MM.1S (cell line): Measurements from ENCODE around the gene BAIAP3.
"Not testable (repeated sequence)": the region's sequence is repeated elsewhere in the genome, so short reads cannot be mapped to it uniquely, and the experiment has no call there.

Experiments
- DNase-seq: peaks from one replicate; pipeline ENCODE4 v3.0.0-alpha.2; 2015
- H2AFZ ChIP-seq: fragments of 300-600 bp; sonication (generic); 2 replicates; pipeline ENCODE4 v1.6.0; 2016; ENCODE audit warnings: antibody characterized with exemption, low read length
- H3F3A ChIP-seq: fragments of 300-600 bp; sonication (generic); 2 replicates; pipeline ENCODE4 v1.6.1; 2016; ENCODE audit warnings: mild to moderate bottlenecking, antibody characterized with exemption, low read length, moderate library complexity, mixed read lengths; ENCODE audit not compliant: insufficient read depth
- H3K27ac ChIP-seq: fragments of 300-600 bp; sonication (generic); 2 replicates; pipeline ENCODE4 v1.5.1; 2016; ENCODE audit warnings: mild to moderate bottlenecking, low read length
- H3K27me3 ChIP-seq: fragments of 300-600 bp; sonication (generic); replicated peaks from 2 replicates; pipeline ENCODE4 v1.6.0; 2016; ENCODE audit warnings: low read length; ENCODE audit not compliant: insufficient read depth
- H3K36me3 ChIP-seq: fragments of 300-600 bp; sonication (generic); replicated peaks from 2 replicates; pipeline ENCODE4 v1.6.1; 2016; ENCODE audit warnings: mild to moderate bottlenecking, low read length, mixed read lengths; ENCODE audit not compliant: insufficient read depth
- H3K4me1 ChIP-seq: fragments of 300-600 bp; sonication (generic); 2 replicates; pipeline ENCODE4 v1.6.1; 2016; ENCODE audit warnings: low read length, mixed read lengths
- H3K4me2 ChIP-seq: fragments of 300-600 bp; sonication (generic); 2 replicates; pipeline ENCODE4 v1.6.0; 2016; ENCODE audit warnings: low read depth, low read length
- H3K4me3 ChIP-seq: fragments of 300-600 bp; sonication (generic); 2 replicates; pipeline ENCODE4 v1.5.1; 2016; ENCODE audit warnings: low read length, mixed read lengths
- H3K79me2 ChIP-seq: fragments of 300-600 bp; sonication (generic); 2 replicates; pipeline ENCODE4 v1.6.1; 2016; ENCODE audit warnings: mixed run types, low read length, mixed read lengths
- H3K9ac ChIP-seq: fragments of 300-600 bp; sonication (generic); 2 replicates; pipeline ENCODE4 v1.6.1; 2016; ENCODE audit warnings: low read length, mixed read lengths
- H3K9me2 ChIP-seq: fragments of 300-600 bp; sonication (generic); replicated peaks from 2 replicates; pipeline ENCODE4 v1.6.1; 2016; ENCODE audit warnings: mild to moderate bottlenecking, low read length, mixed read lengths; ENCODE audit not compliant: insufficient read depth
- H3K9me3 ChIP-seq: fragments of 300-600 bp; sonication (generic); replicated peaks from 2 replicates; pipeline ENCODE4 v1.6.1; 2016; ENCODE audit warnings: mild to moderate bottlenecking, low read length, mixed read lengths; ENCODE audit not compliant: insufficient read depth
- H4K20me1 ChIP-seq: fragments of 300-600 bp; sonication (generic); 2 replicates; pipeline ENCODE4 v1.6.1; 2016; ENCODE audit warnings: mild to moderate bottlenecking, low read length, moderate library complexity, mixed read lengths; ENCODE audit not compliant: insufficient read depth
- CTCF ChIP-seq: fragments of 300-600 bp; sonication (generic); IDR thresholded peaks from 2 replicates; pipeline ENCODE4 v1.5.1; 2016; ENCODE audit warnings: antibody characterized with exemption, low read length, mixed read lengths
- EZH2 ChIP-seq: fragments of 300-600 bp; sonication (generic); optimal IDR thresholded peaks from 2 replicates; pipeline ENCODE3; 2017; ENCODE audit warnings: low read depth, mild to moderate bottlenecking, antibody characterized with exemption, low read length, mixed read lengths
- EZH2phosphoT487 ChIP-seq: fragments of 300-600 bp; sonication (generic); IDR thresholded peaks from 2 replicates; pipeline ENCODE4 v1.6.1; 2018; ENCODE audit warnings: antibody characterized with exemption, low read length

BAIAP3 gene

GRCh38 chr16:1295465-1295864 lies 38.0 kb upstream of the BAIAP3 start:
- Histone ChIP-seq H3K4me3 (no peak overlapping the region), H3K4me2 (no peak overlapping the region), H3K9ac (no peak overlapping the region), H2AFZ (no peak overlapping the region), H3K27ac (no peak overlapping the region), H4K20me1 (no peaks in the 10 kb centered on the region), H3K79me2 (no peaks in the 10 kb centered on the region), H3F3A (peaks cover 12% of the 10 kb centered on the region), H3K9me3 (no peaks in the 10 kb centered on the region), H3K27me3 (no peaks in the 10 kb centered on the region), H3K36me3 (no peaks in the 10 kb centered on the region), H3K4me1 (peaks cover 16% of the 10 kb centered on the region), H3K9me2 (no peaks in the 10 kb centered on the region)
- DNase-seq = no peak
- no peak for TF ChIP-seq CTCF
- TF ChIP-seq EZH2phosphoT487 = no peak
- TF ChIP-seq EZH2 = no peak

GRCh38 chr16:1296688-1297017 lies 36.8 kb upstream of the BAIAP3 start:
- peaks cover 12% of the 10 kb centered on the region for H3K4me1 ChIP-seq
- not testable (repeated sequence) for H3K79me2 ChIP-seq, H3K4me3 ChIP-seq, H4K20me1 ChIP-seq, H3K27me3 ChIP-seq, H3K9me3 ChIP-seq, H3K9me2 ChIP-seq, DNase-seq, H3K36me3 ChIP-seq
- peaks cover 12% of the 10 kb centered on the region for H3F3A ChIP-seq
- H3K9ac ChIP-seq = peak overlapping the region; percentile 57; the same call in 1 of the 2 replicates
- H3K27ac ChIP-seq = peak overlapping the region; percentile 93
- peak overlapping the region; percentile 61 for H2AFZ ChIP-seq
- H3K4me2 ChIP-seq = peak overlapping the region; percentile 53; the same call in 1 of the 2 replicates

- H2AFZ ChIP-seq = peak overlapping the region; percentile 61
- peak overlapping the region; percentile 53 for H3K4me2 ChIP-seq
- TF ChIP-seq EZH2phosphoT487 (no peak), CTCF (no peak)
- peak overlapping the region; percentile 93 for H3K27ac ChIP-seq
- peak overlapping the region; percentile 57 for H3K9ac ChIP-seq
- no peaks in the 10 kb centered on the region for H3K36me3 ChIP-seq
- no peaks in the 10 kb centered on the region for H3K27me3 ChIP-seq
- no peaks in the 10 kb centered on the region for H3K9me2 ChIP-seq
- H3K9me3 ChIP-seq = no peaks in the 10 kb centered on the region
- peak; percentile 76 for DNase-seq
- H3F3A ChIP-seq = peaks cover 12% of the 10 kb centered on the region
- H3K4me1 ChIP-seq = peaks cover 11% of the 10 kb centered on the region
- no peaks in the 10 kb centered on the region for H3K79me2 ChIP-seq
- H3K4me3 ChIP-seq = no peak overlapping the region; the same call in 1 of the 2 replicates
- H4K20me1 ChIP-seq = no peaks in the 10 kb centered on the region
Observed at GRCh38 chr16:1297018-1297696, 36.3 kb upstream of the BAIAP3 start.

- Histone ChIP-seq H3K27ac (no peak overlapping the region), H3K4me2 (no peak overlapping the region), H3K4me1 (peaks cover 11% of the 10 kb centered on the region), H3F3A (peaks cover 12% of the 10 kb centered on the region), H3K9ac (no peak overlapping the region), H4K20me1 (no peaks in the 10 kb centered on the region), H3K4me3 (no peak overlapping the region), H3K79me2 (no peaks in the 10 kb centered on the region), H3K9me3 (no peaks in the 10 kb centered on the region), H3K36me3 (no peaks in the 10 kb centered on the region), H3K27me3 (no peaks in the 10 kb centered on the region), H3K9me2 (no peaks in the 10 kb centered on the region), H2AFZ (no peak overlapping the region)
- no peak for DNase-seq
- no peak for TF ChIP-seq EZH2phosphoT487
- no peak for TF ChIP-seq CTCF
Observed at GRCh38 chr16:1298406-1298805, 35.0 kb upstream of the BAIAP3 start.
